HL-60/S4 treated with phorbol 12-myristate 13-acetate at 8.2 ng/mL for 4 days and 3 days (cell line): ENCODE results near the gene GRAMD1B.

ENCODE experiments used
- in situ Hi-C: fragments of 300-500 bp; cut with MboI; formaldehyde crosslinking; loops from 2 replicates; pipeline ENCODE4 v1.15.0; 2022; ENCODE audit warnings: low sequenced_read_pairs

The GRAMD1B gene

DNA sequence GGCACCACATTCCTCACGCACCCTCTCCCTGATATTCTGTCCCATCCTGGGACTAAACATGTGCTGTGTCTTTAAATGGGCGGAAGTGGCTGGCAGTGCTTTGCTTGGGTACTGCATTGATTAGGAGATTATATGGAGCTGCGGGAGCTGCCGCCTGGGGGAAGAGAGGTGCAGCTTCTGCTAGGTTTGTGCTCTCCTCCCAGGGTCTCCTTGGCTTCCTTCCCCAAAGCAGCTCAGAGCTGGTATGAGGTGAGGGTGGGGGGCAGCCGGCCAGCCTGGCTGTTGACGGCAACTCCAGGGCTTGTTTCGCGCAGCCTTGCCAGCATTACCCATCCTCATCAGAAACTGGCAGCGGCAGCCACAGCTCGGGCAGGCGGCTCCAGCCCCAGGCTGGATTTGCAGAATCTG, 95.4 kb downstream of the GRAMD1B start:
- in situ Hi-C loops = no loop called here

DNA sequence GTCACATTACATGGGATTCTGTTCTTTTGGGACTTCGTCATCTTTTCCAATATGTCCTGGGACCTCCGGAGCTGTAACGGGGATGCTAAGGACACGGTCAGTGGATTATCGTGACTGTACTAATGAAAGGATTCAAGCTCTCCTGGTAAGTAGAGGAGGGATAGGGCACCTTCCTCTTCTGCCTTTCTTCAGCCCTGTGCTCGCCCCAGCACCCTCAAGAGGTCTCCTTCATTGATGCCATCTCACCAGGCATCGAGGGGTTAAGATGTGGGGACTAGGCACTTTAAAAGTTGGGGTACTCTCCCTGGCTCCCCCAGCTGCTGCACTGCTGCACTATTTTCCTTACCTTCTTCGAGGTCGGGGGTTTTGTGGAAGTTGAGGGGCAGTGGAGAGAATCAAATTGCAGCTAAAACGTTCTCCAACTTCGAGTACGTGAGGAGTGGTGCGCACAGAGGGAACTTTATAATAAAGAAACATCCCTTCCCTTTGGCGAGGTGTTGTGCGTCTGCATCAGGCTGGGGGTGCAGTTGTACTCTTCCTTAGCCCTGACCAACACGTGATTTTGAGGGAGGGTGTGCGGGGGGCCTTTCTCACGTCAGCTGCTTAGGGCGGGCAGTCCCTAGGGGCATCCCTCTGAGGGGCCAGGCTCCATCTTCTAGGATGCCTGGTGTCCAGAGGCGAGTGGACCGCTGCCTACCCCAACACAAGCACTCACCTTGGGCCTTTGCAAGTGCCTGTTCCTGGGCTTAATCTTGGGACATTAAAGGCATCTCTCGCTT, 96.1 kb downstream of the GRAMD1B start:
- in situ Hi-C loops = no loop called here

DNA sequence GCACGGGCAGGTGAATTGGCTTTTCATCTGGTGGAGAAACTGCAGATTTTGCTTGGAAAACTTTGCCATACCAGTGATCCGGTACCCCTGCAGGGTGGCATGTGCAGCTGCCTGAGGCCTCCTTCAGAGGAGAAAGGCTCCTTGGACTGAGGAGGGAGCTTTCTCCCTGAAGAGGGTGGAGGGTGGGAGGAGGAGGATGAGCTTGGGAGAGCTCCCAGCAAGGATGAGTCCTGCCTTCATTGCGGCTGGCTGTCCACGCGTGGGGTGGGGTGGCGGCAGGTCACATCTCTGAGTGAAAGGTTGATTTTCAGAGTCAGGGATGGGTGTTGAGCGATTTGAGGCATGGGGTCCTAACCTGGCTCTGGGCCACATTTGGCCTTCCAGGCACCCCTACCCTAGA, 96.8 kb downstream of the GRAMD1B start:
- in situ Hi-C loops = no loop called here

DNA sequence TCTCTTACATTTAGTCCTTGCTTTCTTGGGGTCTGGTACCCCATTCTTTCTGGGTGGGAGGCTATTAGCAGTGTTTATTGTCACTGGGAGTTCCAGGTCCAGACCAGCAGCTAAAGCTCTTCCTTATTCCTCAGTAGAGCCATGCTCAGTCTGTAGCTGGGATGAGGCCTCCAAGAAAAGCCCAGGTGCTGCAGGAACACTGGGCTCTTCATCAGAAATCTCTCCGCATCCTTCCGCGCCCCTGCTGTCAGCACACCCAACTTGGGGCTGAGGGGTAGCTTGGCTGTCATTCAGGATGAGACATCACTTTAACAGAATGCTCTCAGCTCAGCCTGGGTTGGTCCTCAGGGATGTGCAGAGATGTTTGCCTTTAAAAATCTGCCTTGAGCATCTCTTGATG, 97.5 kb downstream of the GRAMD1B start:
- in situ Hi-C loops = no loop called here

DNA sequence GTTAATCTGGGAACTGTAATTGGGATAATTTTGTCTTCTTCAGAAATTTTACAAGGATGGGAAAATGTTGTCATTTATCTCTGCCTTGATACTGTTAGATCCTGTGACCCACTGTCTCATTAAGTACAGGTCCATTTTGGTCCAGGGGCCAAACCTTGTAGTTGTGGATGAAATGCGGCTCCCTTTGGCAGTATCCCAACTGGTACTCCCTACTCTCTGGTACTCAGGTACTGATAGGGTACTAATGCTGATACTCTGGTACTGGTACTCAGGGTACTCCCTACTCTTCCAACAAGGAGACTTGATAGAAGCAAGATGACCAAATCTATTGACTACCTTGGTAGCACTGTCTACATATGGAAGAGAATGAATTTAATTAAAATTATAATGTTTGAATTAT, 97.9 kb downstream of the GRAMD1B start:
- in situ Hi-C loops = no loop called here

DNA sequence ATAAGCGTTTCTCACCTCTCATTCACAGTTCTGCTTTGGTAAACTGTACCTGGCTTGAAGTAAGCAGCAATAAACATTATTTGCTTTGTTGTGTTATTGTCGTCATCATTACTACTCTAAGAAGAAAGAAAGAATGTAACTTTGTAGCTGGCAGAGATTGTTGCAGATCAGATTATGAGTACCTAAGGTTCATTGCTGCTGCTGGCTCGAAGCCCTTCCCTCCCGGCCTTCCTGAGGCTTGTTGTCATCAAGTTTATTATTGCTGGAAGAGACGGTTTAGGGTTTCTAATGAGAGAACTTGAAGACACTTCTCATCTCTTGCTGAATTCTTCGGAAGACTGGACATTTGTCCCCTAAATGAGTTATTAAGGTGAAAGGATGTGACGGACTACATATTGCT, 101.3 kb downstream of the GRAMD1B start:
- in situ Hi-C loops = no loop called here

DNA sequence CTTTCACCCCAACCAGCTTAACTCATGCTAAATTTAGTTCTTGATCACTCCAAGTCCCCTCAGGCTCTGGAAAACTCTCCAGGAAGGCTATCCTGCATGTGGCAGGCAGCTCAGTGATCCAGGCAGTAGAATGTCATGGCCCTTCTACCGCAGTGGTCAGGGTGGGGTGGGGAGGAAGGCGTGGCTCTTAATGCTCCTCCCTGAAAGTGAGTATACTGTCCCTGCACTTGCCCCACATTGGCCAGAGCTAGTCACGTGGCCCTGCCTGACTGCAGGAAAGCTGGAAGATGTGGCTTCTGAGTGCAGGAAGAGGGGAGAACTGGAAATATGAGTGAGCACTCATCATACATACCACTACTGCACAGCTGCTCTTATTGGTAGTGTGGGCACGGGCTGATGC, 102.1 kb downstream of the GRAMD1B start:
- in situ Hi-C loops = no loop called here

DNA sequence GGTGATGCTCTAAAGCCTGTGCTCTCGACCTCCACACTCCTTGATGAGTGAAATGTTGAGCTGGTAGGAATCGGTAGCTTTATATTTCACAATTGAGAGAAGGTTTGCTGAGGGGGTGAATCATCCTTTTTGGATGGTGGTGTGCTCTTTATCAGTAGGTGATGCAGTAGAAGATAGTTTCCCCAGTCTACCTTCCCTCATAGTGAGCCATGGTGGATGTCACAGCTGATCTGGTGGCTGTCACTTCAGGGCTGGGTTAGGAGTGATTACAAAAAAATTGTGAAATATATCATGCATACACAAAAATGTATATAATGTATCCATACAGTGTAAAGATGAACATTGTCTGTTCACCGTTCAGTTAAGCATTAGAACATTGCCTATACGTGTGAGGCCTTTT, 105.3 kb downstream of the GRAMD1B start:
- in situ Hi-C loops = no loop called here

DNA sequence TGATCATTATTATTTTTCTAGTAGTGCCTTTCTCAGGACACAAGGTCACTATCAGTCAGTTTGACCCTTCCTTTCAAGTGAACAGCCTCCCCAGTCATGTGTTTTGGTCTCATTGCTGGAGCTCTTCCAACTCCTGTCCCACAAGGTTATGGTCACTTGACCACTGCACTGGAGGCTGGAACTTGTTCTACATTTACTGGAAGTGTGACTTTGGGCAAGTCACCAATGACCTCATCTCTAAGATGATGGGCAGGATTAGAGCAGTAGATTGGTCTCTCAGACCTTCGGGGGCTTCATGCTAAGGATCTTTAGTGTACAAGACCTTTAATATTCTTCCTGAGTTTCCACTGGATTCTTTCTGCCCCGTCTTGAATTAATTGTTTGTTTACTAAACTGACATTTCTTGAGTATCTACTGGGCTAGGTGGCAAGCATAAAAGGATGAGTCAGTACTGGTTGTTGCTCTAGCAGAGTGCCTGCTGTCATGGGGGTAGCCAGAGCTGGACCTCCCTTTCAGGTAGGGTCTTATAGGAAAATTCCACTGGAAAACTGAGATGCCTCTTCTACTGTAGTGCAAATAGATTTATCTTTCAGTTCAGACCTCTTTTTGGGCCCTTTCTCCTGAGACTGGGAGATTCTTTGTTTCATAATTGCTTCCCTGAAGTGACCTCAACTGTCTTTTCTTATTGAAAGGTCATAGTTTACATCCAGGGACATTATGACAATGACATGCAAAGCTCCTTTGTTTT, 106.8 kb downstream of the GRAMD1B start:
- in situ Hi-C loops = no loop called here

DNA sequence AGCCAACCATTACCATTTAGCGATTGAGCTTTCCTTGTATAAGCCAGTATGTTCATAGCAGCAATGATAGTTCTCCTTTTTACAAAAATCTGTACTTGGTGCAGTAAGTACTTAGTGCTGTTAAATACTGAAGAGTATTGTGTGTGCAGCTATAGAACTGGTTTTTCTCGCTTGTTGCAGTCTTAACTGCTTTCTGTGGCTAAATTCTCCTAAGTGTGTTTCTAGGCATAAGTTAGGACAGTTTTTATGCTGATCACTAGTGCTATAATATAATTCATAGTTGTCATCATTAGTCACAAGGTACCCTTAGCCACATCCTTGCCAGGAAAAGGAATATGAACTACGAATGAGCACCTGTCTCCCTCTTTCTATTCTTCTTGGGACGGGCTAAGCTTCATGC, 107.7 kb downstream of the GRAMD1B start:
- in situ Hi-C loops = no loop called here

DNA sequence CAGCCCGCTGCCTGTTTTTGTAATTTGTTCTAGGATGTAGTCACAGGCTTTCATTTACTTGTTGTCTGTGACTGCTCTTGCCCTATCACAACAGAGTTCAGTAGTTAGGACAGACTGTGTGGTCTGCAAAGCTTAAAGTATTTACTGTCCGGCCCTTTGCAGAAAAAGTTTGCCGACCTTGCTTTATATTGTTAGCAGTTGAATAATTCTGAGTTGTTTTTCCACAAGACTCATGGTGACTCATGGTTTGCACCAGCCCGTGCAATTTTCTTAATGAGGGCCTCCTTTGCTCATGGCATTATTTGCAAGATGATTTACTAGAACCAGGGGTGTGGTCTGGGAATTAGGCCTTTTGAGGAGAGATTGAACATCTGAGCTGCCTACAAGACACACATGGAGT, 113.7 kb downstream of the GRAMD1B start:
- in situ Hi-C loops = no loop called here

DNA sequence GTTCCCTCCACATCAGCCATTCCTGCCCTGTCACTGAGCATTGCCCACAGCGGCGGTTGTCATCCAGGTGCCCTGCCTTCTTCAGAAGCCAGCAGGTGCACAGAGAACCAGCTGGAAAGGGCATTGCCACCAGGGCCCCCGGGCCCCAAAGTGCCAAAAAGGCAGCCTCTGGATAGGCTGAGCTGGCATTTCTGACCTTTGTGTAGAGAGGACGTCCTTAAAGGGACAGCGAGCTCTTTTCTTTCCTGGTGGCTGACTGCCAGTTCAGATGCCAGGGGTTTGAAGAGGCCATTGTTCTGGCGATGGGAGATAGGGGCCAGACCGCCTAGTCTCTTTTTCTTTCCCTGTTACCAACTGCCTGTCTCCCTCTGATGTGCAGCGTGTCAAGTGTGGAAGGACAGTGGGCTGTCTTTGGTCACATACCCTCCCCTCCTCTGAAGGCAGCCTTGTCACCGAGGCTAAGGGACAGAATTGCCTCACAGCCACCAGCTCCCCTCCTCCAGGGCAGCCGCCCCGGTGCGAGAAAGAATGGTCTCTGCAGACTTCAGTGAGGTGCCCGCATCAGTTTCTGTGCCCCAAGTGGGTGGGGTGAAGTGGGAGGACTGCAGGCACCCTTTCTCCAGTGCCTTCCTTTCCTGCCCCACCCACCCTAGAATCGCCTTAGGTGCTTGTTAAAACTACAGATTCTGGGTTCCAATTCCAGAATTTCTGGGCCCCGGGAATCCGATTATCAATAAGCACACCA, 114.7 kb downstream of the GRAMD1B start:
- in situ Hi-C loops = no loop called here

DNA sequence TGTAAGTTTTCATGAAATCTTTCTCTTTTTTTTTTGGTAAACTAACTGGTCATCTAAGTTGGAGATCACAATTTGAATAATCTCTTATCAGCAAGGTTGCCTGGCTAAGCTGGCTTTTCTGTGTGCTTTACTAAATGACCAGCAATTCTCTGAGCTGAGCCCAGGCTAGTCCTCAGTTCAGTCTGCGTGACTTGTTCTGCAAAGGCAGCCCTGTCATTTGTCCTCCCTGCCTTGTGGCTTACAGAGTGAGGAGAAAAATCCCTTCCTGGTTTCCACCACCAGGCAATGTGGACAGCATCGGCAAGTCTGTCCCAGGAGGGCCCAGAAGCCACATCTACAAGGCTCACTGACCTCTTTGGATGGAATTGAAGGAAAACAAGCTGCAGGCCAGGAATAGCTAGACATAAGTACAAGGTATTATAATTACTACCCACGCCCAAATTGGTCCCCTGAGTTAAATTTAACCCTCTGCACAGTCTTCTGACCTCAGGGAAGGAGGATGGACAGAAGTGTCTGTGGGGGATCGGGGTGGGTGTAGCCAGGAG, 115.7 kb downstream of the GRAMD1B start:
- in situ Hi-C loops = no loop called here

DNA sequence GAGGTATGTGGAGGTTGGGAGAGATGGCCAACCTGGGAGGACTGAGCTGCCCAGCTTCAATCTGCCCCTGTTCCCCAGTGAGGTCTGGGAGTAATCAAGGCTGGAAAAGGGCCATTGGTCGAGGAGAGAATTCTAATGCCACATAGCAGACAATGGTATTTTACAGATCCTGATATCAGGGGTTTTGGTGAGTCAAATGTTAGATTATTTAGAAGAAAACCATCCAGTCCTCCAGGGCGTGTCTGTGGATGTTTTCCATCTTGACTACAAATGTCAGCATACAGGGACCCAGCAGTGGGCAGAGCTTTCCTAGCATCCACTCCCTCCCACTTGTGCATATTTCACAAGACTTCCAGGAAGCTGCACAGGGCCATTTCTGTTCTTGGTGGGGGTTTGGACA, 116.4 kb downstream of the GRAMD1B start:
- in situ Hi-C loops = no loop called here

DNA sequence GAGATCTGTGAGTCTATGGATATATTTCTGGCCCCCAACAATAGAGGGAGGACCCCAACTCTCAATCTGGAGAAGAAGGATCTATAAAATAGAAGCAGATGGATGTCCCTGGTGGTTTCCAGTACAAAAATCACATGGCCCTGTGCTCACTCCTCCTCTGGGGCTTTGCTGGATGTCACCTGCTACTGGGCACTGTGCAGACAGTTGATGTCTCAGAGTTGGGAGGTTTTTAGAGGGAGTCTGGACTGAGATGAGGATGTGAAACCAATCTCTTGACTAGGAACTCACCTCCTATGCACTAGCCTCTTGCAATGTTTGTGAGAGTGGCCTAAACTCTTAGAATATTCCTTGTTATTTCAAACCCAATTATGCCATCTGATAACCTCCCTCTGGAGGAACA, 117.1 kb downstream of the GRAMD1B start:
- in situ Hi-C loops = no loop called here

DNA sequence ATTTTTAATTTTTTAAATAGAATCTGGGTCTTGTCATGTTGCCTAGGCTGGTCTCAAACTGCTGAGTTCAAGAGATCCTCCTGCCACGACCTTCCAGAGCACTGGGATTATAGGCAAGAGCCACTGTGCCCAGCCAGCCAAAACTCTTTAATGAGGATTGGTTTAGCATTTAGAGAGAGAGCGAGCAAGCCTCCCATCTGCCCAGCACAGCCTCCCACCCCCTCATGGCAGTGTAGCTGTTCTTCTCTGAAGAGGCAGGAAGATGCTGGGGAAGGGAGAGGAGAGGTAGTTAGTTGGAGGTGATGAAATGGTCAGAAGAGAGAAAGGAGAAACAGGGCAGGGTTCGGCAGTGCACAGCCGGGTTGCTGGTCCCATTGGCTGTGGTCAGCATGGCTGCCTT, 118.7 kb downstream of the GRAMD1B start:
- in situ Hi-C loops = no loop called here

DNA sequence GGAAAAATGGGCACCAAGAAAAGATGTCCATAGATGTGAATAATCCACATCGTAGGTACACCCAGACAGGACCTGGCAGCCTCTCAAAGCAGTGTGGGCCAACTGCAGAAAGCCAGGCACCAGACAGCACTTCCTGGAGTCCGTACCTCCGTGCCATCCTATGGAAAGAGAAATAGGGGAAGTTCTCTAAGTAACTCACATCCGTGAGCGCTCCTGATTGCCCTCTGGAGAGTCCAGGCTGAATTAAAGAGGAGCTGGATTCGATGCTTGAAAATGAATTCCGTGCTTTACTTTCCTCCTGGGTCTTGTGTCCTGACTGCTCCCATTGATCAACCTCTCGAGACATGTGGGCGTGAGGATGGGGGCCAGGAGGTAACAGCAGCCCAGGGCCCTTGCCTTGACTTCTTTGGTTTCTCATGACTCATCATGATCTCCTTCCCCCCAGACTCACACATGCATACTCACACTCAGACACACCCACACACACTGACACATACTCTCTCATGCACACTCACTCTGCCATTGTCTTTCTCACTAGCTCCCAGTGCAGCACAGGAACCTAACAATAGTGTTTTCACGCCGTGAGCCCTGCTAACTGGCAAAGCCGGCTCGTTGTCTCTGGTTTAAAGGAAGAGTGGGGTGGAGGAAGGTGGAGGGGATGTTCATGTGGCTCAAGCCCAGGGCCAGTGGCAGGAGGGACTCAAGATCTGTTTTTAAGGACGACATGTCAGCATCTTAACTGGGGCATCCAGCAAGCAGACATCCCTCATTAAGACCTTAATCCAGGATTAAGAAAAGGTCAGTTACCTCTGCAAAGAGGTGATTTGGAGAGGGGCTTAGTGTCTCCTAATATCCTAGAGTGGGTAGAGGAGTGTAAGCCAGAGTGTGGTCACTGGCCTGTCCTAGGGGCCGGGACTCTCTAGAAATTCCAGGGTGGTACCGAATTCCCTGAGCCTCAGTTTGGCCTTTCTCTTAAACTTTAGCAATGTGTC, 120.2 kb downstream of the GRAMD1B start:
- in situ Hi-C loops = loop anchor here (25.0 kb wide), 1 partner anchor 138 kb away; no protein-coding TSS in a partner anchor

DNA sequence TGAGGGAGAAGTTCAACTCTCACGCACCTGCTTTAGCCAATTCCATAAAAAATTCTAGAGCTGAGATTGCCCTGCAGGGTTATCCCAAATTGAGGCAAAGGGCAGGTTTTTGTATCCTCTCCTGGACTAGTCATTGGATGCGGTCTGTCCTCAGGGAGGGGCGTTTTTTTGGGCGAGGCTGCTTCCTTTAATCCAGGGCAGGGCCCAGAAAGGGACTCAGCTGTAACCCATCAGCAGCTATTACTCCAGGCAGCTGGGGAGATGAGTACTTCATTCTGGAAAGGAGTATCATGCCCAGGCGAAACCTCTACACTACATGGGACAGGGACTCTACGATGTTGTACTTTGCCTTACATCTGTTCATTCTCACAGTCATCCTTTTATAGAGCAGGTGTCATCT, 121.0 kb downstream of the GRAMD1B start:
- in situ Hi-C loops = loop anchor here (25.0 kb wide), 1 partner anchor 139 kb away; no protein-coding TSS in a partner anchor

DNA sequence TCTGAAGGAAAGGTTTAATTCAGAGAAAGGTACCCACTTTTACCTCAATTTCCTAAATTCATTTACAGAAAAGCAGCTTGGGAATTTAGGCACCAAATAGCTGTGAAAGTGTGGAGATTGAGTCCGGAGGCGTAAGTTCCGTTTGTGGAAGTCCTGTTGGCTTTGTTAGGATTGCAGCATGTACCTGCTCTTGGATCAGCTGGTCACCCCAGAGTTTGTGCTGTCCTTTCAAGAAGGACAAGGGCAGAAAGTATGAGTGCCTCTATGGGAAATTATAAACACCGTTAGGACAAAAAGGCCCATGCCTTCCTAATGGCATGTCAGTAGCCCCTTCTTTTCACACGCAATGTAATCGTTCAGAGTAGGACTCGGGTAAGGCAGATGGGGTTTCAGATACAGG, 126.6 kb downstream of the GRAMD1B start:
- in situ Hi-C loops = loop anchor here (25.0 kb wide), 1 partner anchor 144 kb away; no protein-coding TSS in a partner anchor
